ENCODE results near the gene STXBP1. TPM values are rescaled to one million over a fixed set of nuclear protein-coding genes. Genes with fewer than 3 reads are reported as not detected.
A peak's percentile ranks its signal among the peaks of the same experiment; 100 is the strongest.

Gene STXBP1
- total RNA-seq, 1 experiment from 2014 or later: 10.9 TPM

- no peak overlapping the region for H3K27ac ChIP-seq (ENCODE audit: low read depth, low read length, poor library complexity, severe bottlenecking)
- POLR2A ChIA-PET (ENCODE audit: low non-redundant PET): no interaction called here
- no peak overlapping the region for H3K4me3 ChIP-seq (ENCODE audit: low read depth, low read length, poor library complexity, severe bottlenecking)
- BruUV-seq (replicated peaks): no TSS peak
- no peak for DNase-seq (ENCODE audit: low spot score)
- CTCF ChIA-PET: no interaction called here
- TF ChIP-seq CTCF (conservative IDR thresholded peaks at IDR 0.05; ENCODE audit: low read depth, low read length): no peak
- H3K36me3 ChIP-seq (ENCODE audit: insufficient read depth, low read length, poor library complexity, severe bottlenecking): no peaks in the 10 kb centered on the region
- H3K4me1 ChIP-seq (ENCODE audit: insufficient read depth, low read length, poor library complexity, severe bottlenecking): peaks cover 4% of the 10 kb centered on the region
- H3K27me3 ChIP-seq (replicated peaks; ENCODE audit: insufficient read depth, low read depth, low read length, poor library complexity): no peaks in the 10 kb centered on the region
- intact Hi-C loops (cut with micrococcal nuclease; ENCODE audit: unreplicated experiment): no loop called here
- H3K9me3 ChIP-seq (ENCODE audit: low read depth, low read length, poor library complexity, severe bottlenecking): no peaks in the 10 kb centered on the region
These were observed 127.7 kb downstream of the STXBP1 start for GRCh38 chr9:127739614-127740330.

- DNase-seq (ENCODE audit: low spot score): no peak
- ChIA-PET CTCF (interaction anchor here (2.9 kb wide), 1 partner anchor 7 kb away, joined by 7 read pairs; the partner anchor contains the start of gene TOR2A), POLR2A (ENCODE audit: low non-redundant PET) (no interaction called here)
- H3K27me3 ChIP-seq (replicated peaks; ENCODE audit: insufficient read depth, low read depth, low read length, poor library complexity): no peaks in the 10 kb centered on the region
- no TSS peak for BruUV-seq (replicated peaks)
- no peaks in the 10 kb centered on the region for H3K36me3 ChIP-seq (ENCODE audit: insufficient read depth, low read length, poor library complexity, severe bottlenecking)
- TF ChIP-seq EZH2 (IDR thresholded peaks at IDR 0.05; ENCODE audit: borderline replicate concordance, low read depth, low read length, poor library complexity, severe bottlenecking): no peak
- TF ChIP-seq CTCF (conservative IDR thresholded peaks at IDR 0.05; ENCODE audit: low read depth, low read length): no peak
- peak overlapping the region; percentile 30 for H3K4me3 ChIP-seq (ENCODE audit: low read depth, low read length, poor library complexity, severe bottlenecking)
- H3K9me3 ChIP-seq (ENCODE audit: low read depth, low read length, poor library complexity, severe bottlenecking): no peaks in the 10 kb centered on the region
- intact Hi-C loops (cut with micrococcal nuclease; ENCODE audit: unreplicated experiment): no loop called here
- H3K4me1 ChIP-seq (ENCODE audit: insufficient read depth, low read length, poor library complexity, severe bottlenecking): no peaks in the 10 kb centered on the region
- no peak overlapping the region for H3K27ac ChIP-seq (ENCODE audit: low read depth, low read length, poor library complexity, severe bottlenecking)
These were observed 129.9 kb downstream of the STXBP1 start for GRCh38 chr9:127741831-127742434.

Other genes with a start within 250 kb of the STXBP1 start
- 12.7 and 17.1 TPM in 2 replicates for gene SLC2A8, start 215.1 kb upstream of the STXBP1 start, total RNA-seq (2021)
- gene ZNF79, start 187.9 kb upstream of the STXBP1 start, total RNA-seq (2021): 11.2 and 11.6 TPM in 2 replicates
- gene RPL12, start 160.9 kb upstream of the STXBP1 start, total RNA-seq (2021): 1,114 and 1,120 TPM in 2 replicates
- gene LRSAM1, start 160.8 kb upstream of the STXBP1 start, total RNA-seq (2021): 15.8 and 19.5 TPM in 2 replicates
- not detected in 2 replicates for gene CFAP157, start 94.7 kb downstream of the STXBP1 start, total RNA-seq (2021)
- gene PTRH1, start 103.4 kb downstream of the STXBP1 start, total RNA-seq (2021): 9.3 and 10.7 TPM in 2 replicates
- not detected in 2 replicates for gene TTC16, start 103.8 kb downstream of the STXBP1 start, total RNA-seq (2021)
- 9.1 and 9.2 TPM in 2 replicates for gene TOR2A, start 123.0 kb downstream of the STXBP1 start, total RNA-seq (2021)
- gene SH2D3C, start 166.4 kb downstream of the STXBP1 start, total RNA-seq (2021): not detected in 2 replicates
- 68.0 and 77.7 TPM in 2 replicates for gene CDK9, start 173.8 kb downstream of the STXBP1 start, total RNA-seq (2021)
- gene FPGS, start 190.6 kb downstream of the STXBP1 start, total RNA-seq (2021): 74.9 and 78.2 TPM in 2 replicates
- 29.9 and 31.1 TPM in 2 replicates for gene ENG, start 242.4 kb downstream of the STXBP1 start, total RNA-seq (2021)